ENCODE results near the gene PMS1.

DNA sequence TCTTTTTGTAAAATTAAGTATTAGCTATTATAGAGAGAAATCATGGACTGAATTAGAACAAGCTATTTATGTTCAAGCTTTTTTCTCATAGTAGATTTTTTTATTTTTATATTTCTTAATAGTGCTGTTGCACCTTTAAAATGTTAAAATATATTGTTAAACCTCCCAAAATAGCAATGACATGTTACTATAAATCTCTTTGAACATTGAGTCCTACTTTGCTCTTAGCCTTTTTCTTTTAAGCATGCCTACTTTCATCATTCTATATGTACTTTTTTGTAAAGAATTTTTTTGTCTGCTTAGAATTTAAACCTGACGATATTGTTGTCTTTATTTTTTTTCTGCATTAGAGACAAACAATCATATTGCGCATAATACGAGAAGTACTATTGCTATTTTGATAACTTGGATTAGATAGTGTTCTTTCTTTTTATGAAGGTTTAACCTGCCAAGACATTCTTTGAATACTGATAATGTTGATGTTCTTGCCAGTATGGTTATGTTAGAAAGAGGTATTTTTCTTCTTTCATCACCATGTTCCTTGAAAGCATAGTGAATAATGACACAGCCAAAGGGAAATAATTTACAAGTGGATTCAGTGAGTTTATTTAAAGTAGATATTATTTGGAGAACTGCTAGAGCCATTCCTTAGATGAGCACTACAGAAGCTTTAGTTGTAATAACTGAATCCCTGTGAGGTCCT is 40.6 kb downstream of the PMS1 start:
- TF ChIP-seq, protein P1, sequence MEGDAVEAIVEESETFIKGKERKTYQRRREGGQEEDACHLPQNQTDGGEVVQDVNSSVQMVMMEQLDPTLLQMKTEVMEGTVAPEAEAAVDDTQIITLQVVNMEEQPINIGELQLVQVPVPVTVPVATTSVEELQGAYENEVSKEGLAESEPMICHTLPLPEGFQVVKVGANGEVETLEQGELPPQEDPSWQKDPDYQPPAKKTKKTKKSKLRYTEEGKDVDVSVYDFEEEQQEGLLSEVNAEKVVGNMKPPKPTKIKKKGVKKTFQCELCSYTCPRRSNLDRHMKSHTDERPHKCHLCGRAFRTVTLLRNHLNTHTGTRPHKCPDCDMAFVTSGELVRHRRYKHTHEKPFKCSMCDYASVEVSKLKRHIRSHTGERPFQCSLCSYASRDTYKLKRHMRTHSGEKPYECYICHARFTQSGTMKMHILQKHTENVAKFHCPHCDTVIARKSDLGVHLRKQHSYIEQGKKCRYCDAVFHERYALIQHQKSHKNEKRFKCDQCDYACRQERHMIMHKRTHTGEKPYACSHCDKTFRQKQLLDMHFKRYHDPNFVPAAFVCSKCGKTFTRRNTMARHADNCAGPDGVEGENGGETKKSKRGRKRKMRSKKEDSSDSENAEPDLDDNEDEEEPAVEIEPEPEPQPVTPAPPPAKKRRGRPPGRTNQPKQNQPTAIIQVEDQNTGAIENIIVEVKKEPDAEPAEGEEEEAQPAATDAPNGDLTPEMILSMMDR (IDR thresholded peaks at IDR 0.05; ENCODE audit: low read length), result no peak
- TF ChIP-seq EZH2 (IDR thresholded peaks at IDR 0.05; ENCODE audit: borderline replicate concordance, low read length), result no peak

Measured in OCI-LY1 (cell line).